Endothelial cell (in vitro differentiated cells): Measurements from ENCODE around the gene KCNQ1OT1. TPM values are rescaled to one million over a fixed set of nuclear protein-coding genes. Genes with fewer than 3 reads are reported as not detected.

Experiments
- DNase-seq: peaks from one replicate; pipeline ENCODE4 v3.0.0; 2021; ENCODE audit warnings: low spot score
- H3K27ac Mint-ChIP-seq: one replicate; pipeline ENCODE4 v1.8.0; 2021; ENCODE audit warnings: mixed read lengths, inconsistent platforms; ENCODE audit not compliant: unreplicated experiment
- H3K27me3 Mint-ChIP-seq: one replicate; pipeline ENCODE4 v1.8.0; 2021; ENCODE audit warnings: mild to moderate bottlenecking, moderate library complexity, mixed read lengths, inconsistent platforms; ENCODE audit not compliant: unreplicated experiment
- H3K36me3 Mint-ChIP-seq: one replicate; pipeline ENCODE4 v1.8.0; 2021; ENCODE audit warnings: mild to moderate bottlenecking, low read depth, mixed read lengths, inconsistent platforms; ENCODE audit not compliant: unreplicated experiment
- H3K4me1 Mint-ChIP-seq: one replicate; pipeline ENCODE4 v1.8.0; 2021; ENCODE audit warnings: mild to moderate bottlenecking, mixed read lengths, inconsistent platforms; ENCODE audit not compliant: unreplicated experiment
- H3K4me3 Mint-ChIP-seq: one replicate; pipeline ENCODE4 v1.8.0; 2021; ENCODE audit warnings: mild to moderate bottlenecking, mixed read lengths, inconsistent platforms; ENCODE audit not compliant: unreplicated experiment
- H3K9me3 Mint-ChIP-seq: one replicate; pipeline ENCODE4 v1.8.0; 2021; ENCODE audit warnings: mixed read lengths, inconsistent platforms; ENCODE audit not compliant: unreplicated experiment
- total RNA-seq: library from RNA; stranded (reverse); fragmentation: NEBNext Ultra II Directional; extraction: Animal tissue kit (Norgen Biotek cat#: 25700); gene quantifications from one replicate; pipeline ENCODE4 v1.2.1, GENCODE V29; 2021; ENCODE audit not compliant: unreplicated experiment
- TF ChIP-seq, protein P1 (sequence below): fragments of 200-600 bp; sonication (generic); IDR thresholded peaks from one replicate; pipeline ENCODE4 v1.5.0; 2021; ENCODE audit warnings: antibody characterized with exemption; ENCODE audit not compliant: unreplicated experiment

KCNQ1OT1 gene
- total RNA-seq, 1 donor from 2014 or later: 1.2 TPM

DNA sequence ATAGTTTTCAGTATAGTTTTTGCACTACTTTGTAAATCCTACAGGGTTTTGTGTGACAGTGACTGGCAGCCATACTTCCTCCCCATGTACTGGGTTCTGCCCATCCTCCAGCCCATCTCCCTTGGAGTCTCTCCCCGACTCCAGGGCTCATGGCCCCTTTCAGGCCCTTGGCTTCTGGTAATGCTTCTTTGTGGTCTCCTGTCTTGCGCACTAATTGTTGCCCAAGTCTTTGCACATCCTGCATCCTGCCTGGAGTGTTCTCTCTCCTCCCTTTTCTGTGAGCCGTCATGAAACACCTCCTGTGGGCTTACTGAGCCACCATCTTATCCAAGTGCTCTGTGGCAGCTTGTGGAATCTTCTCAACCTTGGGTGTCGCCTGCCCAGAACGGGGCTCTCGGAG lies 11.4 kb upstream of the KCNQ1OT1 start:
- Mint-ChIP-seq H3K27ac (no peak overlapping the region), H3K36me3 (no peaks in the 10 kb centered on the region), H3K27me3 (peaks cover 6% of the 10 kb centered on the region), H3K4me3 (no peak overlapping the region), H3K9me3 (no peaks in the 10 kb centered on the region), H3K4me1 (no peaks in the 10 kb centered on the region)
- DNase-seq: no peak
- TF ChIP-seq, protein P1, sequence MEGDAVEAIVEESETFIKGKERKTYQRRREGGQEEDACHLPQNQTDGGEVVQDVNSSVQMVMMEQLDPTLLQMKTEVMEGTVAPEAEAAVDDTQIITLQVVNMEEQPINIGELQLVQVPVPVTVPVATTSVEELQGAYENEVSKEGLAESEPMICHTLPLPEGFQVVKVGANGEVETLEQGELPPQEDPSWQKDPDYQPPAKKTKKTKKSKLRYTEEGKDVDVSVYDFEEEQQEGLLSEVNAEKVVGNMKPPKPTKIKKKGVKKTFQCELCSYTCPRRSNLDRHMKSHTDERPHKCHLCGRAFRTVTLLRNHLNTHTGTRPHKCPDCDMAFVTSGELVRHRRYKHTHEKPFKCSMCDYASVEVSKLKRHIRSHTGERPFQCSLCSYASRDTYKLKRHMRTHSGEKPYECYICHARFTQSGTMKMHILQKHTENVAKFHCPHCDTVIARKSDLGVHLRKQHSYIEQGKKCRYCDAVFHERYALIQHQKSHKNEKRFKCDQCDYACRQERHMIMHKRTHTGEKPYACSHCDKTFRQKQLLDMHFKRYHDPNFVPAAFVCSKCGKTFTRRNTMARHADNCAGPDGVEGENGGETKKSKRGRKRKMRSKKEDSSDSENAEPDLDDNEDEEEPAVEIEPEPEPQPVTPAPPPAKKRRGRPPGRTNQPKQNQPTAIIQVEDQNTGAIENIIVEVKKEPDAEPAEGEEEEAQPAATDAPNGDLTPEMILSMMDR: no peak

DNA sequence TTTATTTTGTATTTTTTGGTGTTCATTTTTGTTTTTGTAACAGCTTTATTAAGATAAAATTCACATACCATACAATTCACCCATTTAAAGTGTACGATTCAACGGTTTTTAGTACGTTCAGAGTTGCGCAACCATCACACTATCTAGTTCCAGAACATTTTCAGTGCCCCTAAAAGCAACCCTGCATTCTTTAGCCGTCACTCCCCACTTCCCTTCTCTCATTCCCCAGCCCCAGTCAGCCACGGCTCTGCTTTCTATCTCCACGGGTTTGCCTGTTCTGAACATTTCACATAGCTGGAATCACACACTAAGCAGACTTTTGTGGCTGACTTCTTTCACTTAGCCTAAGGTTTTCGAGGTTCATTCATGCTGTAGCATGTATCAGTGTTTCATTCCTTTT lies 9.6 kb upstream of the KCNQ1OT1 start:
- DNase-seq: no peak
- no peak overlapping the region for H3K27ac Mint-ChIP-seq
- H3K4me3 Mint-ChIP-seq: no peak overlapping the region
- TF ChIP-seq, protein P1: no peak
- H3K9me3 Mint-ChIP-seq: no peaks in the 10 kb centered on the region
- H3K4me1 Mint-ChIP-seq: no peaks in the 10 kb centered on the region
- peaks cover 4% of the 10 kb centered on the region for H3K36me3 Mint-ChIP-seq
- peaks cover 8% of the 10 kb centered on the region for H3K27me3 Mint-ChIP-seq

DNA sequence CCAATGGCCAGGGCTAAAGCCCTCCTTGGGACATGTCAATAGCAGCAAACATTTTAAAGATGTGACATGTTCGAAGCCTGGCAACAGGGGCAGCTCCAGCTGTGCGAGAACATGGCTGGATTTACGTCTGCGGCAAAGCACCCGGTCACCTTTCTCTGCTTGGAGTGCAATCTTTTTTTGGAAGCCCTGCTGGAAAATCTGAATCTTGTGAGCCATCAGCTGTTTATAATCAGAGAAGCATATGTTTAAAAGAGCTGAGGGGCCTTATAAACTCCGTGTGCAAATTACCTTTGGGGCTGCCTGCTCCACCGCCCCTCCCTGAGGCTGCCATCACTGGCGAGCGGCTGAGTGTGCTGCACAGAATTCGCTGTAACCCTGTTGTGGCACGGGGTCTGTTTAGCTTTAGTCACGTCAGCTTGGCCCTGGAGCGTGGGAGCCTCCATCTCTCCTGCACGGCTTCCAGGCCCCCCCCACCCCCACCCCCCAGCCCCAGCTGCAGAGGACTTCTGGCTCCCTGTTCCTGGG lies 9.0 kb upstream of the KCNQ1OT1 start:
- Mint-ChIP-seq H3K36me3 (peaks cover 4% of the 10 kb centered on the region), H3K27ac (no peak overlapping the region), H3K9me3 (no peaks in the 10 kb centered on the region), H3K4me3 (no peak overlapping the region), H3K4me1 (peaks cover 5% of the 10 kb centered on the region), H3K27me3 (peaks cover 3% of the 10 kb centered on the region)
- DNase-seq: no peak
- TF ChIP-seq, protein P1: no peak

DNA sequence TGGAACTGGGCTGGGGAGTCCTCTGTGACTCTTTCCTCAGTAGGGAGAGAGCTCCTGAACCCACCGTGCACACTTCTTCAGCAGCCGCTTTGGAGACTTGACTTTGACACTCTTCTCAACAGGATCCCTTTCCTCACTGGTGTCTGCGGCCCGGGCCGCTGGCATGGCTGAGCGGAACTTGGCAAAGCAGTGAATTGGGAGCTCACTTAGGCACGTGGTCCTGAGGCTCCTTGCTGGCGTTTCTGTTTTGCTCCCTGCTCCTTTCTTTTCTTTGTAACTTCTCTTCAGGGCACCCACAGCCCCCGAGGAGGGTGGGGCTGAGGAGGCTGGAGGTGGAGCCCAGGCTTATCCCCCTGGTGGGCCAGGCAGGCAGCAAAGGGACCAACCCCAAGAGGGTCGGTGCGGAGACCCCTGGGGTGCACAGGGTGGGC lies 8.4 kb upstream of the KCNQ1OT1 start:
- H3K36me3 Mint-ChIP-seq: peaks cover 4% of the 10 kb centered on the region
- peaks cover 3% of the 10 kb centered on the region for H3K27me3 Mint-ChIP-seq
- no peak for DNase-seq
- H3K4me1 Mint-ChIP-seq: peaks cover 5% of the 10 kb centered on the region
- TF ChIP-seq, protein P1: no peak
- H3K27ac Mint-ChIP-seq: no peak overlapping the region
- H3K4me3 Mint-ChIP-seq: no peak overlapping the region
- H3K9me3 Mint-ChIP-seq: no peaks in the 10 kb centered on the region

DNA sequence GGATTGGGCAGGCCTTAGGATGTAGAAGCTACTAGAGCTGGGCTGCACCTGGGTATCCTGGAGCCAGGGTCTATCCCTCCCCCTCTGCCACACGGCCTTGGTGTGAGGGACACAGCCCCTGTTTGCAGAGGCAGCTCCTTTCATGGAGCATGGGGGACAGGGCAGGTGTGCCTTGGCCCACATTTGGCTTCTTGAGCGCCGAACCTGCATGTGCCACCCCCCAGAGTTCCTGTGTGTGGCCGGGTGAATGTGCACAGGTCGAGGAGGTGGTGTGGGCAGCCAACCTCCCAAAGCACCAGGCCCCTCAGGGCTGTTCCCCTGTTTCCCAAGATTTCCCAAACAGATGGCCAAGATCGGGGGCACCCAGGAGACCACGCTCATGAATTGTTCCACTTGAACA lies 7.9 kb upstream of the KCNQ1OT1 start:
- H3K36me3 Mint-ChIP-seq: peaks cover 4% of the 10 kb centered on the region
- no peaks in the 10 kb centered on the region for H3K9me3 Mint-ChIP-seq
- TF ChIP-seq, protein P1: no peak
- no peak overlapping the region for H3K27ac Mint-ChIP-seq
- H3K27me3 Mint-ChIP-seq: peaks cover 3% of the 10 kb centered on the region
- DNase-seq: no peak
- no peak overlapping the region for H3K4me3 Mint-ChIP-seq
- peaks cover 5% of the 10 kb centered on the region for H3K4me1 Mint-ChIP-seq
